Measurements from ENCODE around the gene PTGDS.
A peak's percentile ranks its signal among the peaks of the same experiment; 100 is the strongest.
"Not testable (repeated sequence)": the region's sequence is repeated elsewhere in the genome, so short reads cannot be mapped to it uniquely, and the experiment has no call there.

PTGDS gene

GRCh38 chr9:136992819-136993369 lies 15.6 kb downstream of the PTGDS start:
- no peak for DNase-seq

- no peak for DNase-seq
Observed at GRCh38 chr9:136994180-136994887, 17.0 kb downstream of the PTGDS start.

- no peak for DNase-seq
Observed at GRCh38 chr9:136994888-136995230, 17.6 kb downstream of the PTGDS start.

- no peak for DNase-seq
Observed at GRCh38 chr9:136995362-136995761, 18.1 kb downstream of the PTGDS start.

- DNase-seq: peak; percentile 47
Observed at GRCh38 chr9:136995772-136996311, 18.5 kb downstream of the PTGDS start.

- peak; percentile 11 for DNase-seq
Observed at GRCh38 chr9:136996361-136997292, 19.3 kb downstream of the PTGDS start, which contains the start of gene CLIC3. TSS of gene CLIC3 (minus strand) at chr9:136996568. CDS start at chr9:136996543, 25 bp downstream.

- DNase-seq: no peak
Observed at GRCh38 chr9:136997371-136997770, 20.1 kb downstream of the PTGDS start.

- no peak for DNase-seq
Observed at GRCh38 chr9:136997830-136998234, 20.5 kb downstream of the PTGDS start.

- peak; percentile 69 for DNase-seq
Observed at GRCh38 chr9:137000177-137000930, 23.1 kb downstream of the PTGDS start.

- no peak for DNase-seq
Observed at GRCh38 chr9:137001857-137002645, 24.7 kb downstream of the PTGDS start.

GRCh38 chr9:137002646-137003041 lies 25.3 kb downstream of the PTGDS start:
- DNase-seq: no peak

- not testable (repeated sequence) for DNase-seq
Observed at GRCh38 chr9:137004285-137004684, 27.0 kb downstream of the PTGDS start.

- DNase-seq: no peak
Observed at GRCh38 chr9:137006116-137007003, 29.1 kb downstream of the PTGDS start.

- no peak for DNase-seq
Observed at GRCh38 chr9:137007108-137007815, 30.0 kb downstream of the PTGDS start.

GRCh38 chr9:137007816-137008270 lies 30.5 kb downstream of the PTGDS start:
- DNase-seq: no peak

- DNase-seq: no peak
Observed at GRCh38 chr9:137008312-137008711, 31.0 kb downstream of the PTGDS start.

GRCh38 chr9:137009217-137009616 lies 31.9 kb downstream of the PTGDS start:
- DNase-seq: no peak

- no peak for DNase-seq
Observed at GRCh38 chr9:137009938-137010732, 32.8 kb downstream of the PTGDS start.

- no peak for DNase-seq
Observed at GRCh38 chr9:137011156-137011555, 33.9 kb downstream of the PTGDS start.
